Stimulated activated CD4-positive, alpha-beta T cell treated with anti-CD3 and anti-CD28 coated beads, Interleukin-4, amount 100 ng/mL, for 1 hour (primary cell): ENCODE data around the gene ERMAP.
"Not testable (repeated sequence)": the region's sequence is repeated elsewhere in the genome, so short reads cannot be mapped to it uniquely, and the experiment has no call there.

ENCODE experiments used
- DNase-seq: peaks from one replicate; pipeline ENCODE4 v3.0.0-alpha.2; 2020

The ERMAP gene

GRCh38 chr1:42816585-42817439 is at the start of gene ERMAP, which contains the start of gene SVBP:
ERMAP (plus strand) TSS chr1:42817122; CDS start chr1:42830449, 13,327 bp downstream.
SVBP (minus strand) TSS chr1:42817397; CDS start chr1:42816544, 853 bp downstream.
- DNase-seq = peak; percentile 97

DNA sequence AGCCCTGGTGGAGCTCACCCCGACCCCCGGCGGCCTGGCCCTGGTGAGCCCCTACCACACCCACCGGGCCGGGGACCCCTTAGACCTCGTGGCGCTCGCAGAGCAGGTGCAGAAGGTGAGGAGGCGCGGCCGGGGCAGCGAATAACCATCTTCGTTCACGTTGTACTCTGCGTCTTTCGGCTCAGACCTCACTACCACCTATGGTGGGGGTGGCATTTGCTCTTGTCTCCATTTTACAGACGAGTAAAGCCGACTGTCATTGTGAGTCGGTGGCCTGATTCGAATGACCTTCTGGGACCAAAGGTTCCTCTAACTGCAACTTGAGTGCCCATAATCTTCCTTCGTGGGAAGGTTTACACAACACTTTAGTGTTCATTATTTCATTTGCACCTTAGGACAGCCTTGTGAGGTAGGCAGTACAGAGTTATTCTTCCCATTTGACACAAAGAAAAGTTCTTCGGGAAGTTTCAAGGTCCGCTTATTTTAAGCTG is 49.4 kb upstream of the ERMAP start:
- no peak for DNase-seq

DNA sequence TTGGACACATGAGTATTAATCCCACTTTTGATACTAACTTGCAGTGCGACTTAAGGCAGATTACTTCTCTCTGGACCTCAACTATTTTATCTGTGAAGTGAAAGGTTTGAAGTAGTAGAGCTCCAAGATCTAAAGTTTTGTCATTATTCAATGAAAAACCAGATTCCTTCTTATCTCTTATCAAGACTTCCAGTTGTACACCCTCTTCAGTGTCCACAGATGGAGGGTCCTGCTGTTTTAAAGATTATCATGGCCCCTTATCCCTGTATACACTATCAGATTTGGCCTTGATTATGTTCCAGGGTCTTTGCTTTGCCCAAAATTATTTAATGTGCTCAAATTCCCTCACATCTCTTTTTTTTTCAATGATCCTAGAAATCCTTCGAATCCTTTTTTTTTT is 48.8 kb upstream of the ERMAP start:
- DNase-seq = no peak

DNA sequence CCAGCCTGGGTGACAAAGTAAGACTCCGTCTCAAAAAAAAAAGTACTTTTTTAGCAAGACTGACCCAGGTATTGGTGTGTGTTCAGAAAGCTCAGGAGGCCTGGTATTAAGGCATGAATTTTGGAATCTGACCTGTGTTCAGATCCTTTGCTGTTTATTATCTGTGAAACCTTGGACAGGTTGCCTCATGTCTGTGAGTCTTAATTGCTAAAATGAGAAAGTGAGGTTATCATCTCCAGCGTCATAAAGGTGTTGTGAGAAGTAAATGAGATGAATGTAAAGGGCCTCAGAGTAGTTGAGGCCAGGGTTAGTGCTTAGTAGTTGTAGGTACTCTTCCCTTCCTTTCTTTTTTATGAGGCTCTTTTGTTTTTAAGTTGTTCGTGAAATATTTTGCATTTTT is 47.1 kb upstream of the ERMAP start:
- DNase-seq = no peak

DNA sequence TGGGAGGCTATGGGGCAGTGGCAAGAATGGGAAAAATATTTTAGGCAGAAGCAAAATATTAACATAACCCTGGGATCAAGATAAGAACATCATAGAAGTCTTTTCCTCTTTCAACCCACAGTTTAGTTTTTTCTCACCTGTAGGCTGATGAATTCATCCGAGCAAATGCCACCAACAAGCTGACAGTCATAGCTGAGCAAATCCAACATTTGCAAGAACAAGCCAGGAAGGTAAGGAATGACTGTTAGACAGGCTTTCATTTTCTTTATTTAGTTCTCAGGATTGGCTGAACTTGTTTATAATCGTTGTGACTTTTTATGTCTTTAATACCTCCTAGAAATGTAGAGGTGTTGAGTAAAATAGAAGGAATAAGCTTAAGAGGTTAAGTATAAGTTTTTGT is 43.5 kb upstream of the ERMAP start:
- DNase-seq = no peak

DNA sequence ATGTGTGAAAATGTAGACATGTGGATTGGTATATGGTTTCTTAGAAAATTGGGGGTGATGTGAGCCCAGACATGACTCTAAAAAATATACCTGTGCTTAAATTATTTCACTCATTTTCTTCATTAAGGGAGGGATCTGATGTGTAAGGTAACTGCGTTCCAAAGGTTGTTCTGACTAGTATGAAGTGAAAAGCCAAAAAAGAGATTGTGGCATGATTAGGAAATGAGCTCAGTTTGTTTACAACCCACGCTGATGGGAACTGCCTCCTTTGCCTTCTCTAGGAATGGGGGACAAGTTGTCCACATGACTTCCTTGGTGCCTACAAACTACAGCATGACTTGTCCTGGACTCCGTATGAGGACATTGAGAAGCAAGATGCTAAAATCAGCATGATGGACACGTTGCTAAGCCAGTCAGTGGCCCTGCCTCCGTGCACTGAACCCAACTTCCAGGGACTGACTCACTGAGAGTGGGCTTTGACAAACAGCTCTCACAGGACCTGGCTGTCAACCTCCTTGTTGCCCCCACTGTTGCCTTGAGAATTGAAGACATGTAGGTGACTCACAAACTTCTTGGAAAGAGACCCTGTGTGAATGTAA is 41.9 kb upstream of the ERMAP start:
- no peak for DNase-seq

DNA sequence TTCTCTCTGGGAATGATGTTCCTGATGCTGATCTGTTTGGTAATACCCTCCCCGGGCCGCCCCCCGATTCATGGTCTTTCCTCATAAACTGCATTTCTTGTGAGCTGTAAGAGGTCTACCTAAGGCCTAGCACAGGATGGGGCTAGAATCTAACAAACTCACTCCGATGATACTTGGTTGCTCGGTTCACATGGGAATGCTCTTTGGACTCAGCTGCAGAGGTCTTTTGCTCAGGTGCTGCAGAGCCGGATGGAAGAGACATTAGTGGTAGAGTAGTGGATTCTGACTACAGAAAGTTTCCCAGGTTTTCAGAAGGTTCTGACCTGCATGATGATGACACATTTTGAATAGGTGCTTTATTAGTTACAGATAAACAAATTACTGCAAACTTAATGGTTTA is 40.4 kb upstream of the ERMAP start:
- no peak for DNase-seq

DNA sequence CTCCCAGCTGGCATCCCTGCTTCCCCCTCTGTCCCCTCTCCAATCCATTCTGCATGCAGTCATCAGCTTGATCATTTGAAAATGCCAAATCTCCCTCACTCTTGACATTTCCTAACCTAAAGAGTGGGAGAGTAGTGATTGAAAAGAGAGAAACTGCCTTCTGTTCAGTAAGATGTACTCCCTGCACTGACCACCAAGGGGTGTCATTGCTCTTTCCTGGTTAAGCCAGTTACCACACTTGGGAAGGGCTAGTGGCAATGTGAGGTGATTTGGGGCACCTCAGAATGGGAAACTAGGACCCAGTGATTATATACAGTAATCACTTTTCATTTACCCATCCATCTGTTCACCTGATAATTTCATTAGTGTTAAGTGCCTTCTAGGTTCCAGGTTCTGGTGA is 39.1 kb upstream of the ERMAP start:
- DNase-seq = peak; percentile 15

- no peak for DNase-seq
These were observed 37.2 kb upstream of the ERMAP start for GRCh38 chr1:42779725-42780124.

DNA sequence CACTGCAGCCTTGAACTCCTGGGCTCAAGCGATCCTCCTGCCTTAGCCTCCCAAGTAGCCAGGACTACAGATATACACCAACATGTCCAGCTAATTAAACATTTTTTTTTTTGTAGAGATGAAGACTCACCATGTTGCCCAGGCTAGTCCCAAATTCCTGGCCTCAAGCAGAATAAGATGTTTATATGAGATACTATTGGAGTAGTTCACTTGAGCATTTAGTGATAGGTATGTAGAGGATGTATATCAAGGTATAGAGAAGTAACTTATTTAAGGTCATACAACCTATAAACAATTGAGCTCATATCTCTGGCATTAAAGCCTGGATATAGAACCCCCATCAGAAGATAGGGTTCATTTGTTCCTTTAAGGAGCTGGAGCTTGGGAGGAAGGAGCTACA is 36.7 kb upstream of the ERMAP start:
- no peak for DNase-seq

DNA sequence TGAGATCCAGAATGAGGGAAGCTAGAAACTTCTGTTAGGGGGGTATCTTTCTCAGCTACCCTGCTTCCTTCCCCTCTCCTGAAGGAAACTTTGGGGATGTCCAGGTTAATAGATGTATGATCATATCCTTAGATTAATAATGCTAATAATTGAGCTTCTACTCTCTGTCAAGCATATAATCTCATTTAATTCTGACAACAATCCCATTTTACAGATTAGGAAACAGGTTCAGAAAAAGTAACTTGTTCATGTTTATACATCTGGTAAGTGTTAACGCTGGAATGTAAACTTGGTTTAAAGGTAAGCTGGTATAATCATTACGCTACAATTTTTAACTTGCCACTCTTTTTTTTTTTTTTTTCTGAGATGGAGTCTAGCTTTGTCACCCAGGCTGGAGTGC is 33.8 kb upstream of the ERMAP start:
- no peak for DNase-seq

DNA sequence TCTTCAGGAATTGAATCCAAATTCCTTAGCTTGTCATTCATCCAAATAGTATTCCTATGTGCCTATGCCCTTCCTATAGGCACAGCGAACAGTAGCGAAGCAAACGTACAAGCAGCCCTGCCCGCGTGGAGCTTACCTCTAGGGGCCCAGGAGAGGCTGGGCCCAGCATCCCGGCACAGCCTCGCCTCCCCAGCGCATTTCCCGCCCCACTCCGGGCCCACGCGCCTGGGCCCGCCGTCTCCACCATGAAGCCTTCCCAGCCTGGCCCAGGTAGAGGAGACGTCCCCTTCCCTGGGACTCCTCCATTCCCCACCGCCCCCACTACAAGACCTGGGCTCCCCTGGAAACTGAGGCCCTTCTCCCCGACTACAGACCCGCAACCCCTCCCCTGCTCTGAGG is 32.4 kb upstream of the ERMAP start:
- no peak for DNase-seq

- DNase-seq = peak; percentile 52
These were observed 31.8 kb upstream of the ERMAP start, which contains the start of gene TMEM269 for GRCh38 chr1:42784946-42785693. TMEM269 (plus strand) TSS chr1:42784991; CDS start chr1:42789894, 4,903 bp downstream.

DNA sequence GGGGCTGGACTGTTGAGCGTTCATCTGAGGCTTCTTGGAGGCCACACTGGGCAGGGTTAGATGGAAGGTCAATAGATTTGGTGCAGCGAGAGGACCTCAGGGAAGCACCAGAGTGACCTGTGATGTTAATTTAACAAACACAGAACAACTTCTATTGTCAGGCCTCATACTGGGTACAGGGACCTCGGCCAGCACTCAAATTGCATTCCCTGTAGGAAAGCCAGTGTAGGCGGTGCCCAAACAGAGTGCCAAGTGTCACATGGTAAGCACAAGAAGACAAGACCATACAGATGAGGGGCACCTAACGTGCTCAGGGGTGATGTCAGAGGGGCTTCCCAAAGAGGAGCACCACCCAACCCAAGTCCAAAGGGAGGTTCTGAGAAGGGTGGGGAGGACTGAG is 30.8 kb upstream of the ERMAP start:
- DNase-seq = no peak

GRCh38 chr1:42788021-42788420 is 28.9 kb upstream of the ERMAP start:
- no peak for DNase-seq

DNA sequence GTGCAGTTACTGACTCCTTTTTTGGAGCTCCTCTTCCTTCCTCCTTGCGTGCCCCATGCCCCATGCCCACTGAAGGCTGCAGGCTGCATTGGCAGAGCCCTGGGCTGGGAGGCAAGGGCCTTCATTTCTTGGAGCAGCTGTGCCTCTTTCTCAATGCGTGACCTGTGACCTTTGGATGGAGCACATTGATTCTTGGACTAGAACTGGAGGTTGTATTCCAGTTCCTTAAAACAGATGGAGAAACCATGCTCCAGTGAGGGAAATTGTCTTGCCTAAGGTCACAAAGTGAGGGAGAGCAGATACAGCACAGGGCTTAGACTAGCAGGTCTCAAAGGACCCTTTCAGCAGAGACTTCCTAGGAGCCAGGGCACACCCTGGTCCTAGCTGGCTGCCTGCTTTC is 23.1 kb upstream of the ERMAP start:
- no peak for DNase-seq

- DNase-seq = no peak
These were observed 19.5 kb upstream of the ERMAP start for GRCh38 chr1:42797414-42797813.

- DNase-seq = no peak
These were observed 18.9 kb upstream of the ERMAP start for GRCh38 chr1:42797979-42798378.

GRCh38 chr1:42801832-42802473 is 15.0 kb upstream of the ERMAP start:
- no peak for DNase-seq

DNA sequence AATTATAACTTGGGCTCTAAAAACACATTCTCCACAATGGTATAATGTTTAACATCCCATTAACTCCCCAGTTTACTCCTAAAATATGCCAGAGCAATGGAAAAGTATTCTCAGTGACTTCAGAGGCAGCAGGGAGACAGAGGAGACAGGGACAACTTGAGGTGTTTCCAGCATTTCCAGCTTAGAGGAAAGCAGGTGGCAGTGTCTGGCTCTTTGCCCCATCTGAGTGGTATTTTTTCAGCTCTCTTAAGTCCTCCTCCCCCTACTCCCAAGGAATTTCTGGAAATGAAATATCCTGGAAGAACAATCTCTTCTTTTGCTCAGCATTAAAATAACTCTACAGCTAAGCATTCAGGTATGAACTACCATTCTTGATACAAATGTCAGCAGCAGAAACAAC is 10.8 kb upstream of the ERMAP start:
- DNase-seq = no peak

- DNase-seq = no peak
These were observed 10.3 kb upstream of the ERMAP start for GRCh38 chr1:42806593-42806992.

- no peak for DNase-seq
These were observed 9.8 kb upstream of the ERMAP start for GRCh38 chr1:42807056-42807668.

- not testable (repeated sequence) for DNase-seq
These were observed 2.1 kb upstream of the ERMAP start for GRCh38 chr1:42814815-42815214.
